Smooth muscle cell (in vitro differentiated cells): ENCODE results near the gene PRKCA. TPM values are rescaled to one million over a fixed set of nuclear protein-coding genes. Genes with fewer than 3 reads are reported as not detected.
"Not testable (repeated sequence)": the region's sequence is repeated elsewhere in the genome, so short reads cannot be mapped to it uniquely, and the experiment has no call there.

ENCODE experiments used
- DNase-seq: peaks from one replicate; lab custom pipeline; 2025; ENCODE audit not compliant: unreplicated experiment; lab: John Stamatoyannopoulos, UW
- H2AFZ ChIP-seq: fragments of 200-600 bp; sonication (generic); 2 replicates; pipeline ENCODE4 v1.6.0; 2016; ENCODE audit warnings: antibody characterized with exemption, low read depth, mild to moderate bottlenecking
- H3F3A ChIP-seq: fragments of 200-600 bp; sonication (generic); 2 replicates; pipeline ENCODE4 v1.6.0; 2017; ENCODE audit warnings: antibody characterized with exemption, low read depth
- H3K27ac ChIP-seq: fragments of 200-600 bp; sonication (generic); 2 replicates; pipeline ENCODE4 v1.5.1; 2016; ENCODE audit warnings: low read depth, mild to moderate bottlenecking
- H3K27me3 ChIP-seq: fragments of 200-600 bp; sonication (generic); 2 replicates; pipeline ENCODE4 v1.6.1; 2016; ENCODE audit warnings: low read depth, mild to moderate bottlenecking
- H3K36me3 ChIP-seq: fragments of 200-600 bp; sonication (generic); 2 replicates; pipeline ENCODE4 v1.5.1; 2016; ENCODE audit warnings: low read depth
- H3K4me1 ChIP-seq: fragments of 200-600 bp; sonication (generic); 2 replicates; pipeline ENCODE4 v1.5.1; 2016; ENCODE audit warnings: low read depth
- H3K4me2 ChIP-seq: fragments of 200-600 bp; sonication (generic); 2 replicates; pipeline ENCODE4 v1.6.0; 2016; ENCODE audit warnings: mild to moderate bottlenecking
- H3K4me3 ChIP-seq: fragments of 200-600 bp; sonication (generic); 2 replicates; pipeline ENCODE4 v1.5.1; 2016; ENCODE audit warnings: mild to moderate bottlenecking
- H3K79me2 ChIP-seq: fragments of 200-600 bp; sonication (generic); 2 replicates; pipeline ENCODE4 v1.6.0; 2016; ENCODE audit warnings: low read depth, mild to moderate bottlenecking
- H3K9ac ChIP-seq: fragments of 200-600 bp; sonication (generic); 2 replicates; pipeline ENCODE4 v1.6.0; 2016; ENCODE audit warnings: low read depth
- H3K9me3 ChIP-seq: fragments of 200-600 bp; sonication (generic); replicated peaks from 2 replicates; pipeline ENCODE4 v1.5.1; 2016; ENCODE audit warnings: low read depth
- H4K20me1 ChIP-seq: fragments of 200-600 bp; sonication (generic); 2 replicates; pipeline ENCODE4 v1.6.0; 2016; ENCODE audit warnings: low read depth
- CTCF ChIP-seq: fragments of 200-600 bp; sonication (generic); IDR thresholded peaks from 2 replicates; pipeline ENCODE4 v1.5.1; 2017; ENCODE audit warnings: borderline replicate concordance, mild to moderate bottlenecking, antibody characterized with exemption; ENCODE audit not compliant: insufficient read depth, poor library complexity, severe bottlenecking
- WGBS: methylation state at CpG from one replicate; pipeline ENCODE4 v1.1.7; 2016; ENCODE audit warnings: low lambda C conversion rate; 5-methylcytosine and 5-hydroxymethylcytosine counted together
- polyA plus RNA-seq: library from polyadenylated mRNA; unstranded; fragments of >200 nt; fragmentation: Nextera tagmentation; extraction: Ambion mirVana; gene quantifications from 2 replicates; pipeline ENCODE4 v1.2.1, GENCODE V29; 2016
- total RNA-seq: library from RNA; depleted of rRNA; stranded (reverse); fragments of >200 nt; gene quantifications from 2 replicates; pipeline ENCODE4 v1.2.3, GENCODE V29; 2014

Gene PRKCA
- total and polyA plus RNA-seq, 2 experiments from 2014 or later = 0.78 to 7.1 TPM

DNA sequence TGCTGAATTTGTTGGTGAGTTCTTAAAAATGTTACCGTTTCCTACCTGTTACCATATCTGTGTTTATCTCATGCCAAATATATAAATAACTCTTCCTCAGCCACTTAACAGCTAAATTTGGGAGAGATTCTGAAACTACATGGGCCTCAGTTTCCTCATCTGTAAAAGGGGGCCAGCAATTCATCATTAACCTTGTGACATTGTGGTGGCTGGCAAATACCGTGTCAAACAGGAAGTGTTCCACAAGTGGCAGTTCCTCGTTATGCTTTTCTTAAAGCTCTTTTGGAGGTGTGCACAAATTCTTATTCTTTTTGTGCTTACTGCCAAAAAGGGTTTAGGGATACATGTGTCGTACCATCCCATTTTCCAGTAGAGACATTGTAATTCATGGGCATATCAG, 312.1 kb downstream of the PRKCA start:
- H3K27me3 ChIP-seq = no peaks in the 10 kb centered on the region
- H3F3A ChIP-seq = no peaks in the 10 kb centered on the region
- no peak overlapping the region for H3K9ac ChIP-seq
- no peaks in the 10 kb centered on the region for H3K79me2 ChIP-seq
- no peak overlapping the region for H2AFZ ChIP-seq
- TF ChIP-seq CTCF = no peak
- no peak overlapping the region for H3K27ac ChIP-seq
- H3K4me1 ChIP-seq = no peaks in the 10 kb centered on the region
- no peaks in the 10 kb centered on the region for H4K20me1 ChIP-seq
- H3K4me3 ChIP-seq = no peak overlapping the region
- no peak for DNase-seq
- H3K36me3 ChIP-seq = no peaks in the 10 kb centered on the region
- WGBS = 85% methylated on average over 4 of the region's 4 CpGs
- H3K9me3 ChIP-seq = no peaks in the 10 kb centered on the region
- H3K4me2 ChIP-seq = no peak overlapping the region

DNA sequence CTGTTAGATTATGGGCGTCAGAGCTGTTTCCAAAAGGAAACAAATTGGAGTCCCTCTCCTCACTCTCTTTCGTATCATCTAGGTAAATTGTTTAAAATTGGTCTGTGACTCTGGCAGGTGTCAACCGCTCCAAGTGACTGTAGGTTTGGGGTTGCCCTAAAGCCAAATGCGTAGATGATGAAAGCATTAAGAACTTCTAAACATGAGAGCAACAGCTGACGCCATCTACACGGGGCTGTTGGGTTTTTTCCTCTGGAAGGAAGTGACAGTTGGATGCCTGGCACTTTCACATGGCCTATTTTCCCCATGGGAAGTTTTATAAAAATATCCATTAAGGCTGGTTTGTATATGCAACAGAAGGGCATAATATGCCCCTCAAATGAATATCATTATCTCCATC, 316.8 kb downstream of the PRKCA start:
- Histone ChIP-seq H3K4me2 (no peak overlapping the region), H4K20me1 (no peaks in the 10 kb centered on the region), H3K4me1 (no peaks in the 10 kb centered on the region), H3K27ac (no peak overlapping the region), H3K79me2 (no peaks in the 10 kb centered on the region), H3K27me3 (no peaks in the 10 kb centered on the region), H3F3A (no peaks in the 10 kb centered on the region), H2AFZ (no peak overlapping the region), H3K36me3 (no peaks in the 10 kb centered on the region), H3K4me3 (no peak overlapping the region), H3K9ac (no peak overlapping the region), H3K9me3 (no peaks in the 10 kb centered on the region)
- DNase-seq = no peak
- WGBS = 92% methylated on average over 6 of the region's 6 CpGs
- no peak for TF ChIP-seq CTCF

- Histone ChIP-seq H3K79me2 (no peaks in the 10 kb centered on the region), H3K9me3 (no peaks in the 10 kb centered on the region), H3F3A (no peaks in the 10 kb centered on the region), H3K4me1 (no peaks in the 10 kb centered on the region), H3K27ac (no peak overlapping the region), H3K36me3 (no peaks in the 10 kb centered on the region), H4K20me1 (no peaks in the 10 kb centered on the region), H3K27me3 (no peaks in the 10 kb centered on the region), H3K4me3 (no peak overlapping the region), H3K9ac (no peak overlapping the region), H3K4me2 (peak overlapping the region; percentile 18), H2AFZ (no peak overlapping the region)
- no peak for TF ChIP-seq CTCF
- WGBS = 50% methylated on average over 2 of the region's 2 CpGs
- DNase-seq = no peak
These were observed 318.1 kb downstream of the PRKCA start for GRCh38 chr17:66620528-66620927.

GRCh38 chr17:66624630-66625029, 322.2 kb downstream of the PRKCA start:
- H3K36me3 ChIP-seq, H4K20me1 ChIP-seq, H3K4me3 ChIP-seq, H3K4me2 ChIP-seq, H3K9ac ChIP-seq, H3K4me1 ChIP-seq, H3K79me2 ChIP-seq, H2AFZ ChIP-seq, H3K27ac ChIP-seq, DNase-seq, H3K27me3 ChIP-seq, H3K9me3 ChIP-seq, H3F3A ChIP-seq: not testable (repeated sequence)
- 92% methylated on average over 2 of the region's 2 CpGs for WGBS
